Measurements from ENCODE around the gene EFCAB6.

DNA sequence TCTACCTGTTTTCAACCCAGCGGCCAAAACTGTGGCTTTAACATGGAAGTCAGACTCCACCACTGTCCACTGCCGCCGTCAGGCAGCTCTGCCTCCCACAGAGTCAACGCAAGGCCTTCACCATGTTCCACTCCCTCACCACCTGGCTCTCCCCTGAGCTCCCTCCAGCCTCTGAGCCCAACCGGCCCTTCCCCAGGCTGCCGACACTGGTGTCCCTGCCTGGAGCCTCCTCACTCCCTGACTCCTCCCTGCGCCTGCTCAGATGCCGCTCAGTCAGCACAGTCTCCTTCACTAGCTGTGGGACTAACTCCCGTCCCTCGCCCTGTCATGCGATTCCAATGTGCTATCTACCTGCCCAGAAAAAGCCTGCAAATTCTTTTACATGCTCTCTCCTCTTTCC is 33.9 kb upstream of the EFCAB6 start:
- TF ChIP-seq CTCF (IDR thresholded peaks at IDR 0.05 in 8 of 11, conservative IDR thresholded peaks at IDR 0.05 in 3 of 11) = no peak
- no peak for TF ChIP-seq POLR2A (IDR thresholded peaks at IDR 0.05)
- TF ChIP-seq POLR2AphosphoS5 (IDR thresholded peaks at IDR 0.05) = no peak
